Measurements from ENCODE around the gene TMEM132A. TPM values are rescaled to one million over a fixed set of nuclear protein-coding genes. Genes with fewer than 3 reads are reported as not detected.

Gene TMEM132A
- total RNA-seq, 3 donors from 2014 or later: 2.9 to 11.0 (median 8.5) TPM

GRCh38 chr11:60942219-60942618, 18.0 kb downstream of the TMEM132A start:
- Histone ChIP-seq H3K36me3 (no peaks in the 10 kb centered on the region), H3K27me3 (no peaks in the 10 kb centered on the region), H3K4me1 (peaks cover 0 to 8% of the 10 kb centered on the region in 2 donors), H3K9me3 (no peaks in the 10 kb centered on the region), H3K27ac (peak overlapping the region; percentile 74 to 80), H3K4me3 (no peak overlapping the region)
- intact Hi-C loops (cut with DNase I; ENCODE audit: low total_unique reads): no loop called here
- DNase-seq (ENCODE audit: low spot score in 2 of 2): peak in 1 of 2 donors; percentile 73
- TF ChIP-seq POLR2A (IDR thresholded peaks at IDR 0.05): no peak
- TF ChIP-seq, protein P1, sequence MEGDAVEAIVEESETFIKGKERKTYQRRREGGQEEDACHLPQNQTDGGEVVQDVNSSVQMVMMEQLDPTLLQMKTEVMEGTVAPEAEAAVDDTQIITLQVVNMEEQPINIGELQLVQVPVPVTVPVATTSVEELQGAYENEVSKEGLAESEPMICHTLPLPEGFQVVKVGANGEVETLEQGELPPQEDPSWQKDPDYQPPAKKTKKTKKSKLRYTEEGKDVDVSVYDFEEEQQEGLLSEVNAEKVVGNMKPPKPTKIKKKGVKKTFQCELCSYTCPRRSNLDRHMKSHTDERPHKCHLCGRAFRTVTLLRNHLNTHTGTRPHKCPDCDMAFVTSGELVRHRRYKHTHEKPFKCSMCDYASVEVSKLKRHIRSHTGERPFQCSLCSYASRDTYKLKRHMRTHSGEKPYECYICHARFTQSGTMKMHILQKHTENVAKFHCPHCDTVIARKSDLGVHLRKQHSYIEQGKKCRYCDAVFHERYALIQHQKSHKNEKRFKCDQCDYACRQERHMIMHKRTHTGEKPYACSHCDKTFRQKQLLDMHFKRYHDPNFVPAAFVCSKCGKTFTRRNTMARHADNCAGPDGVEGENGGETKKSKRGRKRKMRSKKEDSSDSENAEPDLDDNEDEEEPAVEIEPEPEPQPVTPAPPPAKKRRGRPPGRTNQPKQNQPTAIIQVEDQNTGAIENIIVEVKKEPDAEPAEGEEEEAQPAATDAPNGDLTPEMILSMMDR (IDR thresholded peaks at IDR 0.05): no peak
- TF ChIP-seq POLR2AphosphoS5 (IDR thresholded peaks at IDR 0.05): no peak

DNA sequence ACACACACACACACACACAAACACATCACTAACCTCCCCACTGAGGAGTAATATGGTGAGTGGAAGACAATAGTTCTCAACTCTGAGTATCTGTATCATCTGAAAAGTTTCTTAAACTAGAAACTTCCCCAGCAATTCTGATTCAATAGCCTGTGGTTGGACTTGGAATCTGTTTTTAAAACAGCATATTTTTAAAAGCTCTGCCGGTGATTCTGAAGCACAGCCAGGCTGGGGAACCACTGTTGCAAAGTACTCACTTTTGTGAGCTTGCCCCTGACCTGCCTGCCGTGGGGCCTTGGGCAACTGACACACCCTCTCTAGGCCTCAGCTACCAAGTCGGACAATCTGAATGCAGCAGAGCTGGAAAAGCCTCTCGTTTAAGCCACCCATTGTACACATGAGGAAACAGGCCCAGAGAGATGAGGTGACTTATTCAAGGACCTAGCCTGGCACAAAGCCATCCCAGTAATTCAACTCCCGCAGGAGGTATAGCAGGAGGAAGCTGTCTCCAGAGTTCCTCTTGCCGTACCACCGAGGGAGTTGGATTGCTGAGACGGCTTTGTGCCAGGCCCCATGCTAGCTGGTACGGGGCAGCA, 18.8 kb downstream of the TMEM132A start:
- Histone ChIP-seq H3K27ac (peak overlapping the region; percentile 74 to 80), H3K4me1 (peaks cover 0 to 8% of the 10 kb centered on the region in 2 donors), H3K36me3 (no peaks in the 10 kb centered on the region), H3K9me3 (no peaks in the 10 kb centered on the region), H3K27me3 (no peaks in the 10 kb centered on the region), H3K4me3 (no peak overlapping the region)
- DNase-seq (ENCODE audit: low spot score in 2 of 2): peak in 1 of 2 donors; percentile 68
- TF ChIP-seq POLR2AphosphoS5 (IDR thresholded peaks at IDR 0.05) (no peak), POLR2A (IDR thresholded peaks at IDR 0.05) (no peak)
- TF ChIP-seq, protein P1 (IDR thresholded peaks at IDR 0.05): no peak
- intact Hi-C loops (cut with DNase I; ENCODE audit: low total_unique reads): no loop called here

DNA sequence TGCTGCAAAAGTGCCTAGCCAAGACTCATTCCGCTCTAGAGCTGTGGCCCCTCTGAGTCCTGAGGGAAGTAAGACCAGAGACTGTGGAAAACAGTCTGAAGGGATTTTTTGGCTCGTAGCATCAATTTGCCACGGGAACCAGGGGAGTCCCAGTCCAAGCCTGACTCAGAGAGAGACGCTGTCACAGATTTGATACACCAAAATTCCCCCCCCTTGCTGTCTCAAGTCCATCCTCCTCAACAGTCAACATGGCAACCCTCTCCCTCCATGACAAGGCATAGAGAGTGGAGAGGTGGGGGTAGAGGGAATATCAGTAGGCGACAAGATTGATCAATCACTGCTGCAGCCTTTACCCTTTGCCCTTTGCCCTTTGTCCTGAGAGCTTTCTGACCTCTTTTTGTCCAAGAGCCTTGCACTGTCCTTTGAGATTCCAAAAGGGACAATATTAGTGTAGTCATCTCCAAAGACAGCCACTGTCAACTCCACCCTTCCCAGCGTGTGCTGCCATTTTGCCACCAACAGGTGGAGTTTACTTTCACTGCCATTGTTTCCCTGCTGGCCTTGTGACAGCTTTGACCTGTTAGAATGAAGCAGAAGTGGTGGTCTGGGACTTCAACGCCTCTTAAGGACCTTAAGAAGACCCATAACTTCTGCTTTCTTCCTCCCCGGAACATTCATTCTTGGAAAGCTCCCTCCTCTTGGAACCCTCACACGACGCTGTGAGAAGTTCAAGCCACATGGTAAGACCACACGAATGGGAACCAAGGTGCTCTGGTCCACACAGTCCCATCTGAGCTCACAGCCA, 20.4 kb downstream of the TMEM132A start:
- no peaks in the 10 kb centered on the region for H3K27me3 ChIP-seq
- no peaks in the 10 kb centered on the region for H3K9me3 ChIP-seq
- TF ChIP-seq, protein P1 (IDR thresholded peaks at IDR 0.05): no peak
- no peak for TF ChIP-seq POLR2A (IDR thresholded peaks at IDR 0.05)
- no peak for TF ChIP-seq POLR2AphosphoS5 (IDR thresholded peaks at IDR 0.05)
- peaks cover 0 to 8% of the 10 kb centered on the region in 2 donors for H3K4me1 ChIP-seq
- H3K36me3 ChIP-seq: no peaks in the 10 kb centered on the region
- DNase-seq (ENCODE audit: low spot score in 2 of 2): no peak
- no peak overlapping the region for H3K27ac ChIP-seq
- intact Hi-C loops (cut with DNase I; ENCODE audit: low total_unique reads): no loop called here
- H3K4me3 ChIP-seq: no peak overlapping the region

- H3K27me3 ChIP-seq: no peaks in the 10 kb centered on the region
- H3K36me3 ChIP-seq: no peaks in the 10 kb centered on the region
- no peak for DNase-seq (ENCODE audit: low spot score in 2 of 2)
- no peak overlapping the region for H3K4me3 ChIP-seq
- no peak for TF ChIP-seq POLR2AphosphoS5 (IDR thresholded peaks at IDR 0.05)
- TF ChIP-seq, protein P1 (IDR thresholded peaks at IDR 0.05): no peak
- no peak for TF ChIP-seq POLR2A (IDR thresholded peaks at IDR 0.05)
- intact Hi-C loops (cut with DNase I; ENCODE audit: low total_unique reads): no loop called here
- H3K9me3 ChIP-seq: no peaks in the 10 kb centered on the region
- H3K27ac ChIP-seq: no peak overlapping the region
- H3K4me1 ChIP-seq: peaks cover 0 to 8% of the 10 kb centered on the region in 2 donors
These were observed 21.0 kb downstream of the TMEM132A start for GRCh38 chr11:60945295-60945667.

- no peaks in the 10 kb centered on the region for H3K27me3 ChIP-seq
- TF ChIP-seq, protein P1 (IDR thresholded peaks at IDR 0.05): no peak
- TF ChIP-seq POLR2AphosphoS5 (IDR thresholded peaks at IDR 0.05) (no peak), POLR2A (IDR thresholded peaks at IDR 0.05) (no peak)
- no peak overlapping the region for H3K27ac ChIP-seq
- H3K36me3 ChIP-seq: no peaks in the 10 kb centered on the region
- H3K9me3 ChIP-seq: no peaks in the 10 kb centered on the region
- H3K4me3 ChIP-seq: no peak overlapping the region
- intact Hi-C loops (cut with DNase I; ENCODE audit: low total_unique reads): no loop called here
- peaks cover 0 to 8% of the 10 kb centered on the region in 2 donors for H3K4me1 ChIP-seq
- DNase-seq (ENCODE audit: low spot score in 2 of 2): no peak
These were observed 22.5 kb downstream of the TMEM132A start for GRCh38 chr11:60946601-60947264.
